Trophoblast cell (in vitro differentiated cells and primary cell): ENCODE results near the gene PPP1R13B.
"Not testable (repeated sequence)": the region's sequence is repeated elsewhere in the genome, so short reads cannot be mapped to it uniquely, and the experiment has no call there.

Experiments
- DNase-seq, 2 donors: peaks; one replicate each; pipeline ENCODE4 v3.0.0-alpha.2; 2016
- H2AFZ ChIP-seq: 2 replicates; pipeline ENCODE4 v1.6.1; 2013; ENCODE audit warnings: low read length, moderate library complexity, mild to moderate bottlenecking; ENCODE audit not compliant: insufficient read depth, poor library complexity
- H2AK5ac ChIP-seq: 2 replicates; pipeline ENCODE4 v1.6.1; 2013; ENCODE audit warnings: mild to moderate bottlenecking, low read length
- H2BK120ac ChIP-seq: 2 replicates; pipeline ENCODE4 v1.6.1; 2013; ENCODE audit warnings: low read length, mild to moderate bottlenecking, moderate library complexity; ENCODE audit not compliant: insufficient read depth, poor library complexity
- H2BK12ac ChIP-seq: 2 replicates; pipeline ENCODE4 v1.6.1; 2013; ENCODE audit warnings: mild to moderate bottlenecking, low read length, moderate library complexity
- H2BK5ac ChIP-seq: 2 replicates; pipeline ENCODE4 v1.6.1; 2013; ENCODE audit warnings: low read length, low read depth, moderate library complexity, mild to moderate bottlenecking; ENCODE audit not compliant: poor library complexity
- H3K14ac ChIP-seq: 2 replicates; pipeline ENCODE4 v1.6.1; 2013; ENCODE audit warnings: mild to moderate bottlenecking, low read length
- H3K18ac ChIP-seq: 2 replicates; pipeline ENCODE4 v1.6.1; 2013; ENCODE audit warnings: mild to moderate bottlenecking, low read length
- H3K23ac ChIP-seq: 2 replicates; pipeline ENCODE4 v1.6.1; 2013; ENCODE audit warnings: low read length
- H3K27ac ChIP-seq: 2 replicates; pipeline ENCODE4 v1.5.1; 2013; ENCODE audit warnings: low read depth, mild to moderate bottlenecking, inconsistent platforms, low read length, moderate library complexity
- H3K27me3 ChIP-seq: 2 replicates; pipeline ENCODE4 v1.6.1; 2013; ENCODE audit warnings: inconsistent platforms, mild to moderate bottlenecking, low read length, moderate library complexity; ENCODE audit not compliant: insufficient read depth
- H3K36me3 ChIP-seq, 2 experiments: 1 replicate in 1 of 2; 2 replicates in 1 of 2; pipeline ENCODE4 v1.6.1; 2013; ENCODE audit warnings: low read length in 2 of 2, mild to moderate bottlenecking in 2 of 2, moderate library complexity in 1 of 2; ENCODE audit not compliant: insufficient read depth in 2 of 2, control insufficient read depth in 1 of 2
- H3K4ac ChIP-seq: 2 replicates; pipeline ENCODE4 v1.6.1; 2013; ENCODE audit warnings: low read depth, mild to moderate bottlenecking, low read length, moderate library complexity
- H3K4me1 ChIP-seq, 2 experiments: 1 replicate in 1 of 2; 2 replicates in 1 of 2; pipeline ENCODE4 v1.6.1; 2013; ENCODE audit warnings: low read length in 2 of 2, mild to moderate bottlenecking in 2 of 2, moderate library complexity in 1 of 2; ENCODE audit not compliant: insufficient read depth in 2 of 2, control insufficient read depth in 1 of 2
- H3K4me2 ChIP-seq: 2 replicates; pipeline ENCODE4 v1.6.1; 2013; ENCODE audit warnings: inconsistent platforms, mild to moderate bottlenecking, low read length, moderate library complexity
- H3K4me3 ChIP-seq: 2 replicates; pipeline ENCODE4 v1.5.1; 2013; ENCODE audit warnings: mild to moderate bottlenecking, low read depth, low read length, inconsistent platforms
- H3K79me1 ChIP-seq: one replicate; pipeline ENCODE4 v1.6.1; 2013; ENCODE audit warnings: low read length
- H3K79me2 ChIP-seq: 2 replicates; pipeline ENCODE4 v1.6.1; 2013; ENCODE audit warnings: low read length, mild to moderate bottlenecking; ENCODE audit not compliant: control insufficient read depth, insufficient read depth, poor library complexity
- H3K9ac ChIP-seq: 2 replicates; pipeline ENCODE4 v1.6.1; 2013; ENCODE audit warnings: mild to moderate bottlenecking, low read length
- H3K9me3 ChIP-seq: 2 replicates; pipeline ENCODE4 v1.6.1; 2013; ENCODE audit warnings: low read depth, mild to moderate bottlenecking, control low read depth, inconsistent platforms, low read length; ENCODE audit not compliant: insufficient read depth
- H4K12ac ChIP-seq: 2 replicates; pipeline ENCODE4 v1.6.1; 2013; ENCODE audit warnings: low read depth, mild to moderate bottlenecking, low read length, moderate library complexity
- H4K8ac ChIP-seq: 2 replicates; pipeline ENCODE4 v1.6.1; 2013; ENCODE audit warnings: low read depth, mild to moderate bottlenecking, low read length, moderate library complexity
- H4K91ac ChIP-seq: one replicate; pipeline ENCODE4 v1.6.1; 2013; ENCODE audit warnings: low read depth, mild to moderate bottlenecking, low read length, moderate library complexity
- WGBS: extraction: QIAGEN DNeasy Blood & Tissue Kit; methylation state at CpG from one replicate; pipeline ENCODE4 v1.1.7; 2013; ENCODE audit warnings: missing lambda C conversion rate; ENCODE audit not compliant: insufficient read length, insufficient coverage; ENCODE audit errors: extremely low coverage; 5-methylcytosine and 5-hydroxymethylcytosine counted together

PPP1R13B gene

GRCh38 chr14:103841265-103841664 is 6.1 kb downstream of the PPP1R13B start:
- not testable (repeated sequence) for H3K14ac ChIP-seq, H2BK12ac ChIP-seq, H3K4me3 ChIP-seq, H4K91ac ChIP-seq, H4K12ac ChIP-seq, DNase-seq, H2BK5ac ChIP-seq, H3K4me2 ChIP-seq, H3K9me3 ChIP-seq, H3K9ac ChIP-seq, H2AFZ ChIP-seq, H3K79me2 ChIP-seq, H3K27me3 ChIP-seq, H3K18ac ChIP-seq, H3K79me1 ChIP-seq, H4K8ac ChIP-seq, H2AK5ac ChIP-seq, H2BK120ac ChIP-seq, H3K4ac ChIP-seq, H3K23ac ChIP-seq, H3K4me1 ChIP-seq, H3K27ac ChIP-seq, H3K36me3 ChIP-seq
- WGBS = no CpG with 5 or more reads among the region's 12 CpGs

- no peak overlapping the region for H4K12ac ChIP-seq
- peaks cover 0 to 4% of the 10 kb centered on the region in 2 experiments for H3K36me3 ChIP-seq
- no peak overlapping the region for H3K14ac ChIP-seq
- H3K9ac ChIP-seq = no peak overlapping the region
- no peaks in the 10 kb centered on the region for H3K79me2 ChIP-seq
- no peak overlapping the region for H3K27ac ChIP-seq
- no peak overlapping the region for H3K4me3 ChIP-seq
- no CpG with 5 or more reads among the region's 2 CpGs for WGBS
- H3K27me3 ChIP-seq = no peaks in the 10 kb centered on the region
- H3K4me2 ChIP-seq = no peak overlapping the region
- no peak overlapping the region for H2AK5ac ChIP-seq
- no peaks in the 10 kb centered on the region for H3K79me1 ChIP-seq
- H2BK12ac ChIP-seq = no peak overlapping the region
- no peak overlapping the region for H3K18ac ChIP-seq
- no peak overlapping the region for H4K91ac ChIP-seq
- H3K9me3 ChIP-seq = no peaks in the 10 kb centered on the region
- H2AFZ ChIP-seq = no peak overlapping the region
- H3K4me1 ChIP-seq = no peaks in the 10 kb centered on the region
- no peak overlapping the region for H4K8ac ChIP-seq
- H2BK5ac ChIP-seq = no peak overlapping the region
- H2BK120ac ChIP-seq = no peak overlapping the region
- no peak overlapping the region for H3K23ac ChIP-seq
- DNase-seq = no peak
- no peak overlapping the region for H3K4ac ChIP-seq
Measured at GRCh38 chr14:103840014-103840413, 7.4 kb downstream of the PPP1R13B start.

- H4K8ac ChIP-seq = no peak overlapping the region
- no peak overlapping the region for H2BK5ac ChIP-seq
- H3K18ac ChIP-seq = no peak overlapping the region
- H3K9ac ChIP-seq = no peak overlapping the region
- H3K4me1 ChIP-seq = no peaks in the 10 kb centered on the region
- H3K4me3 ChIP-seq = no peak overlapping the region
- no peaks in the 10 kb centered on the region for H3K79me1 ChIP-seq
- H2AK5ac ChIP-seq = no peak overlapping the region
- no peak overlapping the region for H2BK12ac ChIP-seq
- H3K79me2 ChIP-seq = no peaks in the 10 kb centered on the region
- no peaks in the 10 kb centered on the region for H3K27me3 ChIP-seq
- peaks cover 0 to 4% of the 10 kb centered on the region in 2 experiments for H3K36me3 ChIP-seq
- no peak overlapping the region for H2AFZ ChIP-seq
- no CpG with 5 or more reads among the region's 1 CpG for WGBS
- no peak overlapping the region for H4K91ac ChIP-seq
- no peak overlapping the region for H3K14ac ChIP-seq
- H3K23ac ChIP-seq = no peak overlapping the region
- H3K4me2 ChIP-seq = no peak overlapping the region
- no peaks in the 10 kb centered on the region for H3K9me3 ChIP-seq
- H4K12ac ChIP-seq = no peak overlapping the region
- H3K4ac ChIP-seq = no peak overlapping the region
- no peak overlapping the region for H2BK120ac ChIP-seq
- no peak for DNase-seq
- no peak overlapping the region for H3K27ac ChIP-seq
Measured at GRCh38 chr14:103839579-103839978, 7.8 kb downstream of the PPP1R13B start.

GRCh38 chr14:103838117-103838516 is 9.3 kb downstream of the PPP1R13B start:
- Histone ChIP-seq H3K23ac (no peak overlapping the region), H4K8ac (no peak overlapping the region), H3K9me3 (no peaks in the 10 kb centered on the region), H3K27ac (no peak overlapping the region), H4K12ac (no peak overlapping the region), H4K91ac (no peak overlapping the region), H3K79me1 (no peaks in the 10 kb centered on the region), H3K4me2 (no peak overlapping the region), H2BK120ac (no peak overlapping the region), H3K36me3 (peaks cover 0 to 1% of the 10 kb centered on the region in 2 experiments), H2BK12ac (no peak overlapping the region), H3K18ac (no peak overlapping the region), H3K4me1 (no peaks in the 10 kb centered on the region), H2AK5ac (no peak overlapping the region), H3K4ac (no peak overlapping the region), H3K9ac (no peak overlapping the region), H2BK5ac (no peak overlapping the region), H3K79me2 (no peaks in the 10 kb centered on the region), H2AFZ (no peak overlapping the region), H3K27me3 (no peaks in the 10 kb centered on the region), H3K4me3 (no peak overlapping the region), H3K14ac (no peak overlapping the region)
- DNase-seq = no peak
- WGBS = no CpG with 5 or more reads among the region's 1 CpG
